Islet precursor cell (in vitro differentiated cells): ENCODE results near the gene MEX3B.
"Not testable (repeated sequence)": the region's sequence is repeated elsewhere in the genome, so short reads cannot be mapped to it uniquely, and the experiment has no call there.

Experiments
- DNase-seq: peaks from one replicate; pipeline ENCODE4 v3.0.0-alpha.2; 2018

Gene MEX3B

GRCh38 chr15:82047453-82048400 is 1.9 kb upstream of the MEX3B start:
- DNase-seq: peak; percentile 59

- peak; percentile 97 for DNase-seq
Observed at GRCh38 chr15:82046666-82047452, 1.0 kb upstream of the MEX3B start.

- DNase-seq: peak; percentile 80
Observed at GRCh38 chr15:82045179-82045891, 483 bp downstream of the MEX3B start.

DNA sequence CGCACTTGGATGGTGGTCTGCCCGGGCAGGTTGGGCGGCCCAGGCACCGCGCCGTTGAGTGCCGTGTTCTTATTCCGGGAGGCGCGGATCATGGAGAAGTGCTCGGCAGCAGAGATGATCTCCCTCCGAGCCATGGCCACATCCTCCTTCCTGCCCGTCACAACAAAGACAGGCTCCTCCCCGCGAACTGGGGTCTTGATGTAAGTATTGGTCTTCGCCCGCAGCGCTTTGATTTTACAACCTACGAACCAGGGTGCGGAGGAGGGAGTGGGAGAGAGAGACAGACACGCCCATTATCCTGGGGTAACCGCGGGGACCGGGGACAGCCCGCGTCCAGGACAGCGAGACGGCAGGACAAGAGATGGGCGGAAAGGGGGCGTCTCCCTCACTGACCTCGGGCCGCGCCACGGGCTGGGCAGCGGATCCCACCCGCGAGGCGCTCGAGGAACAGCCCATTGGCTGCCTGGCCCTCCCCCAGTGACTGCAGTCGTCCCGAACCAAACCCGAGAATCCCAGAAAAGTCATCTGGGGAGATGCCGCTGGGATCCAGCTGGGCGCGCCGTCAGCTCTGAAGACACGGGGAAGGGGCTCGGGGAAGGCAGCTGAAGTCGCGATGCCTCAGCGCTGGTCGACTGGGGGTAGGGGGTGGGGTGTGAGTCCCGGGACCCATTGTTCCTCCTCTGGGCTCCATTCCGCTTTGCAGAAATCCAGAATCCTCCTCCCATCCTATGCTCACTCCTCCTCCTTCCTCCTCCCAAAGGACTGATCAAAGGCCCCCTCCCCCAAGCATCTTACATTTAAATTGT is 1.2 kb downstream of the MEX3B start:
- peak; percentile 83 for DNase-seq

DNA sequence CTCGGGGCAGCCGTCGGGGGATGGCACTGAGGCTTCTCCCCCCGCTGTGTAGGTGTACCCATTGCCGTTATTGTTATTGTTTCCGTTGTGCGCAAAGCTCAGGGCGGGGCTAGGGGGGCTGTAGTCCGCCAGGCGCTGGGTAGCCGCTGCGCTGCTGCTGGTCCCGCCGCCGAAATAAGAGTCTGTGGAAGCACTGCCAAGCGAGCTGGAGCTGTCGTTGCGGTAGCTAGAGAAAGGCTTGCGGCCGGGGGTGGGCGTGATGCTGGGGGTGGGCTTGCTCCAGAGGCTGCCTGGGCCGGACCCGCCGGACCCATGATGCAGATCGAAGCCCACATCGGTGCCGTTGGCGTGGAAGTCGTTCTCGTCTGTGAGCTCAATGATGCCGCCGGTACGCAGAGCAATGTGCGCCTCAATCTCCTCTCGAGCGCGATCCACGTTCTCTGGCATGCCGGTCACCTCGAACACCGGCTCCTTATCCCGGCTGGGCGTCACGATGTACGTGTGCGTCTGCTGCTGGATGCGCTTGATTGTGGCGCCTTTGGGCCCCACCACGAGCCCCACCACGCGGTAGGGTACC is 1.9 kb downstream of the MEX3B start:
- DNase-seq: no peak

GRCh38 chr15:82043130-82043673 is 2.6 kb downstream of the MEX3B start:
- DNase-seq: no peak

- DNase-seq: peak; percentile 71
Observed at GRCh38 chr15:82040862-82041261, 5.0 kb downstream of the MEX3B start.

- DNase-seq: no peak
Observed at GRCh38 chr15:82040390-82040789, 5.4 kb downstream of the MEX3B start.

DNA sequence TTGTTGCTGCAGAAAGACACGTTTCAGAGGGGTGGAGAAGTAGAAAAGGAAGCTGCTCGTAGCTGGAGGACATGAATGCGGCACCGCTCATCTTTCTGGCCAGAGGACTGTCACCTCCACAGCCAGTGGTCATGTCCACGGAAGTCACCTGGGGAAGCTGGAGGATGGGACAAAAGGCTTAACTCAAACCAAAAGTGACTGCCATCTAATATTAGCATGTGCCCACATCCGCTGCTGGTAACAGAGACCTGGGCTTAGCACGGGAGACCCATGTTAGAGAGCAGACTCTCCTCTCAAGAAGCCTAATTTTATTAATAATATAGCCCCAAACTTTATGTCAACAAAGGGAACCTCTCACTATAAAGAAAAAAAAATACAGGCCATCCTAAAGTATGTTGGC is 5.9 kb downstream of the MEX3B start:
- DNase-seq: no peak

DNA sequence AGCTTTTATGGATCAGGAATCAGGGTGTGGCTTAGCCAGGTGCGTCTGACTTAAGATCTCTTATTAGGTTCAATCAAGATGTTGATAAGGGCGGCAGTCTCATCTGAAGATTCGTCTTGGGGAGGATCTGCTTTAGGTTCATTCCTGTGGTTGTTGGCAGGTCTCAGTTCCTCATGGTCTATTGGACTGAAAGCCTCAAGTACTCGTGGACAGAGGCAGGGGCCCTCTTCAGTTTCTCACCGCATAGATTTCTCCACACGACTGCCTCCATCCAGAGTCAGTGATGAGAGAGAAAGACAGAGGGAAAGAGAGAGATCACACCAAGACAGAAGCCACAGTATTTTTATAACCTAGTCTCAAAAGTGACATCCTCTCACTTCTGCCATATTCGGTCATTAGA is 9.4 kb downstream of the MEX3B start:
- DNase-seq: no peak

GRCh38 chr15:82031871-82032270 is 13.9 kb downstream of the MEX3B start:
- no peak for DNase-seq

DNA sequence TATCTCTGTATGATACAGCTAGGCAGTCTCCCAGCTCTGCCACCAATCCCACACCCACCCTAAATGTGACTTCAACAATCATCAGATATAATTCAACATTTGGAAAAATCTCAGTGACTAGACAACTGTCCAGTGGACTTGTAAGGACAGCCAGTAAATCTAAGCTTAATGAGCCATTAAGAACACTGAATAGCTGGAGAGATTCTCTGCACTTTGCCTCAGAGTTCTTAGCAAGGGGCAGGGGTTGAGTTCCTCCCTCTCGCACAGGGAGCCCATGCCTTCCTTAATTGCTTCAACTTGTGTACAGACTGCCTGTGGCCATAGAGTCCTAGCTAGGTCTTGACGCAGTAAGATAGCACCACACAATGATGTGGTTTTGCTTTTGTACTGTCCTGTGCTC is 15.6 kb downstream of the MEX3B start:
- DNase-seq: no peak

DNA sequence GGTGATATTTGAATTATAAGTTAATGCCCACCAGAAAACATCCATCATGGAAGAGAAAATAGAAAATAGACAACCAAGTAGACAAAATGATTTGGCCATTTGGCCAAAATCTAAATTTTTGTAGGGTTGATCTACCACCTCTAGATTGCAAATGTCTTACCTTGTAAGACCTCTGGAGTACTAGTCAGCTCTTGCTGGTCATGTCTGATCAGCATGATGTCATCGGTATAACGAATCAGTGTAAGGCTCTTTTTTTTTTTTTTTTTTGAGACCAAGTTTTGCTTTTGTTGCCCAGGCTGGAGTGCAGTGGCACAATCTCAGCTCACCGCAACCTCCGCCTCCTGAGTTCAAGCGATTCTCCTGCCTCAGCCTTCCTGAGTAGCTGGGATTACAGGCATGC is 17.7 kb downstream of the MEX3B start:
- DNase-seq: not testable (repeated sequence)

DNA sequence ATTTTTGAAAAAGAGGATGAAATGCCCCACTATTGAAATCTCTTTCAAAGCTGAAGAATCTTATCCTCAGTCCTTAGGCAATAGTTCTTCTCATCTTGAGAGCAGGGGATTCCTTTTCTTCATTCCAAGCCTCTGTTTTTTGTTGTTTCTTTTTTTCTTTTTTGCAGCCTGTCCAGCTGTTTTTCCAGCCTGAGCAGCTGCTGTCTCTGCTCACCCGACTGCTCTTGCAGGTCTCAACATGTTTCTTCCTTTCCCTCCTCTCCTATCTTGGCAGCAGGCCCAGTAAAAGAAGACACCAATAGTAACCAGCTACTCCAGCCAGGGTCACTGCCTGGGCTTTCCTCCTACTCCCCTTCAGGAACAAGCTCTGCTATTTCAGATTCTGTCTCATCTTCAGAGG is 23.8 kb downstream of the MEX3B start:
- no peak for DNase-seq

DNA sequence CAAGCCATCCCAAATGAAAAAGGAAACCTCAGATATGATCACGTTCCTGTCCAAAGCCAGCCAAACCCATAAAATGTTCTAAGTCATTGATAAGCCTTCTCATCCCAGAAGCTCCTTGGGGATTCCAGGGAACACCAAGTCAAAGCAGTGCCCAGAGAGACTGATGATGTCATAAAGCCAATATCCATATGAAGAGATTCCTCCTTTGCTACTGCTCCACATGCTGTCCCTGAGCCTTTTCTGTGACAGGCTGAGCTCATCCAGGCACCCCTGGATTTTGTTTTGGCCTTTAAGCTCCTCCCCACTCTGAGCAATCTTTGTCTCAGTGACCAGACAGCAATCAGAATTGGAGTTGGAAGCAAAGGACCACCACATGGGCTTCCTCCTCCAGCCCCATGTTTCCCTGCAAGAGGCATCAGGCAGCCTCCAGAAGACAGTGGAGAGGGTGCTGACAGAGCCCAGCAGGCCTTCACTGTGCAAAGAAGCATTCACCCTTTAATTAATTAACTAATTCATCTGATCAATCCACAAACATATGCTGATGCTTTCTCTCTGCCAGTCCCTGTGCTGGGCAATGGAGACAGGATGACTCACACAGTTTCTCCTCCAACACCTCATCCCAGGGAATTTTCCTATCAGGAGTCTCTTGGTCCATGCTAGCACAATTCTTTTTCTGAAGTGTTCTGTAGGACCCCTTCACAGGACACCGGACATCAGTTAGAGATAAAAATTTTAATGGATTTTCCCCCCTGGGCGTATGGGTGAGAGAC is 25.0 kb downstream of the MEX3B start:
- DNase-seq: no peak

GRCh38 chr15:82018201-82018600 is 27.6 kb downstream of the MEX3B start:
- no peak for DNase-seq

DNA sequence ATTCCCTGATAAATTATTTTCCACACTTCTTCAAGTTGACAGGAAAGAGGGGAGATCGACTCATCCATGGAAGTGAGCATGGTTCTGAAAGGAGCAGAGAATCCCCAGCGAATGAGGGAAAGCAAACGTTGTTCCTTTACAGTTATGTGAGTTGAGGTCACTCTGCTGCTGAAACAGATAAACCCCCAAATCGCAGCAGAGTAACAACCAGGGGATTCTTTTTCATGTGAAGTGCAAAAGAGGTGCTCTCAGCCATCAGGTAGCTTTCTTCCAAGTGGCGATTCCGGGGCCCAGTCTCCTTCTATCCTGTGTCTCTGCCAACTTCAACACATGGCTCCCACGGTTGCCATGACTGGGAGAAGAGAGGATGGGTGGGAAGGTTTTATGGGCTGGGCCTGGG is 28.2 kb downstream of the MEX3B start:
- DNase-seq: no peak

DNA sequence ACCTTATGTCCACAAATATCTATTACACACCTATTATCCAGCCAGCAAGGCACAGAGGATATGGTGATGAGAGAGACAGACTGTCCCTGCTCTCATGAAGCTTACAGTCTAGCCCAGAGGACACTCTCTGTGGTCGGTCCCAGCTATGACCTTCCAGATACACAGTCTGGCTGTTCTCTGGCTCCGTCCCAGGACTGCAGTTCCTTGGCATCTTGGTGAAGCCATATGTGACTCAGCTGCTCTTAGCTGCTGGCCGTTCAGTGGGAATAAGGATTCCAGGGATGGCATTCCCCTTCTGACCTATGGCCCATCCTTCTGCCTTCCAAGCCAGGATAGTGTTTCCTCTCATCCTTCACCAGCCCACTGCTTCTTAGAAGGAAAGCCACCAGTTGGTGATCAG is 30.8 kb downstream of the MEX3B start:
- no peak for DNase-seq

DNA sequence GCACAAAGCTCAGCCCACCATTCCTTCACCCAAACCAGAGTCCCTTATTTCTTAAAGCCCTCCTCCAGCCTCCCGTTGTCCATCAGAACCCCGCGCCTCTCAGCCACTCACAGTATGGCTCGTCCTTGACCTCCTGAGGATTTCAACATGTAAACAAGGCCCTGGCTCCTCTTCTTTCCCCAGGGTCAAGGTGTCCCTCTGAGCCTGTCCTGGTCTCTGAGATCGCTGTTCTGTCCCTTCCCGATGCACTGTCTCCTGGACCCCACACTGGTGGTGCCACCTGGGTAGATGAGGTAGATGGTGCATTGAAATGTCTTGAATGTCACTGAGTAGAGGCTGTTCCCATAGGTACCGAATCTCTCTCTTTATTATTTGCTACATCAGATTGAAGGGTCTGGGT is 32.9 kb downstream of the MEX3B start:
- DNase-seq: no peak

- no peak for DNase-seq
Observed at GRCh38 chr15:82005239-82005638, 40.6 kb downstream of the MEX3B start.

DNA sequence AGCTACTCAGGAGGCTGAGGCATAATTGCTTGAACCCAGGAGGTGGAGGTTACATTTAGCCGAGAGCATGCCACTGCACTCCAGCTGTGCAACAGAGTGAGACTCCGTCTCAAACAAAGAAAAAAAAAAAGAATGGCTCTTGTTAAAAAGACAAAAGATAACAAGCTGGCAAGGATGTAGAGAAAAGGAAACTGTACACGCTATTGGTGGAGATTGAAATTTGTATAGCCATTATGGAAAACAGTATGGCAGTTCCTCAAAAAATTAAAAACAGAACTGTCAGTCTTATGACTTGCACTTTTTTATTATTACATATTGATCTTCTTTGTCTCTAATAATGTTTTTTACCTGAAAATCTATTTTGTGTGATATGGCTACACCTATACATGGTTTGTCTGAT is 41.9 kb downstream of the MEX3B start:
- DNase-seq: no peak
